ENCODE data around the gene MEF2A.
"Not testable (repeated sequence)": the region's sequence is repeated elsewhere in the genome, so short reads cannot be mapped to it uniquely, and the experiment has no call there.

MEF2A gene

GRCh38 chr15:99635794-99636193, 70.0 kb downstream of the MEF2A start:
- H3K27ac Mint-ChIP-seq, result no peak overlapping the region
- peaks cover 10% of the 10 kb centered on the region for H3K9me3 Mint-ChIP-seq
- peaks cover 56% of the 10 kb centered on the region for H3K4me1 Mint-ChIP-seq
- H3K27me3 Mint-ChIP-seq, result no peaks in the 10 kb centered on the region
- peaks cover 42% of the 10 kb centered on the region for H3K36me3 Mint-ChIP-seq
- no peak overlapping the region for H3K4me3 Mint-ChIP-seq

DNA sequence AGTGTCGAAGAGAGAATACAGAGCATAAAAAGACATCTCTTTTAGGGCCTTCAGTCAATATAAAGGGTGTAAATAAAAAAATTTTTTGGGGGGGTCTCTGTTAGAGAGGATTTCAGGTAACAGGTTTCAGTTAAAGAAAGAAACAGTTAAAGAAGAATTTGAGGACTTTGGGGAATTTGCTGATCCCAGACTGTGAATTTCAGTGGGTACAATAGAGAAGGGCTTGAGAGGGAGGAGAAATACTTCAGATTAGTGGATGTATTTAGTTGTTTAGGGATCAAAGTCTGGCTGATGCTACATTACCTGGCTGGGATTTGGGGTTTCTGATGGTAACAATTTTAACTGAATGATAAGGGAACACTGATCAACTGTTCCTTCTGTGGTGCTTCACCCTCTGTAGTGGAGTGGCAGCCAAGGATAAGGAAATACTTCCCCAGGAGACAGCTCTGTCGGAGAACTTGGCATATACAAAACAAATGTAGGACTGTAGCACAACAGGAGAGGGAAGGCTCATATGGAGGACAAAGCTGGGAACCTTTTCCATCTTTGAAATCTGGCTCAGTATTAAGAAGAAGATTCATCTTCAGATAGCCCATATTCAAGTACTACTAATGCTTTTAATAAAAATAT, 79.2 kb downstream of the MEF2A start:
- Mint-ChIP-seq H3K36me3 (peaks cover 42% of the 10 kb centered on the region), H3K9me3 (peaks cover 12% of the 10 kb centered on the region), H3K4me1 (peaks cover 13% of the 10 kb centered on the region), H3K27me3 (no peaks in the 10 kb centered on the region), H3K4me3 (no peak overlapping the region), H3K27ac (no peak overlapping the region)

DNA sequence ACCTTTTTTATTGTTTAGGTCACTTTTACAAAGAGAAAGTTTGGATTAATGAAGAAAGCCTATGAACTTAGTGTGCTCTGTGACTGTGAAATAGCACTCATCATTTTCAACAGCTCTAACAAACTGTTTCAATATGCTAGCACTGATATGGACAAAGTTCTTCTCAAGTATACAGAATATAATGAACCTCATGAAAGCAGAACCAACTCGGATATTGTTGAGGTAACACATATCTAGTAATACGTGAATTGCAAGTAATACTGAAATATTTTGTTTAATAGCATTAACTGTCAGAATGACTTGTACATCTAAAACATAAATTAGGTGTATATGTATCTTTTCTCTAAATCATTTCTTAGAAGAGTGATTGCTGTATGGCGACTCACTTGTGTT, 79.8 kb downstream of the MEF2A start:
- H3K9me3 Mint-ChIP-seq, result peaks cover 12% of the 10 kb centered on the region
- no peak overlapping the region for H3K4me3 Mint-ChIP-seq
- H3K36me3 Mint-ChIP-seq, result peaks cover 39% of the 10 kb centered on the region
- H3K27ac Mint-ChIP-seq, result no peak overlapping the region
- H3K4me1 Mint-ChIP-seq, result peaks cover 11% of the 10 kb centered on the region
- H3K27me3 Mint-ChIP-seq, result no peaks in the 10 kb centered on the region

DNA sequence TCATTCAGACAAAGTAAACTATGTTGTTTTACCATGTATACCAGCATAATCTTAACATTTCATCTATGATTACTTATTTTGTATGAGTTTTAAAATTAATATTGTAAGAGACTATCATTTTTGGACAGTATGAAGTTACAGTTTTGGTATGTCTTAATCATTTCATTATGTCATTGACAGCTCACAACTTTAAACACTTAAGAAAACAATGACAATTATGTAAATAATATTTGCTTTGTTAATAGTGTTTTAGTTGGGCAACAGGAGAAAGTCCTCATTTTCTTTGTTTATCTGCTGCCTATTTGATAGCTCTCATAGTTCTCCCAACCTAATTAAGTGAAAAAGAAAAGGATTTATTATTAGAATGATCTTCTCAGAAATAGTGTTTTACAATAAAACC, 80.2 kb downstream of the MEF2A start:
- Mint-ChIP-seq H3K36me3 (peaks cover 36% of the 10 kb centered on the region), H3K27me3 (no peaks in the 10 kb centered on the region), H3K4me3 (no peak overlapping the region)

DNA sequence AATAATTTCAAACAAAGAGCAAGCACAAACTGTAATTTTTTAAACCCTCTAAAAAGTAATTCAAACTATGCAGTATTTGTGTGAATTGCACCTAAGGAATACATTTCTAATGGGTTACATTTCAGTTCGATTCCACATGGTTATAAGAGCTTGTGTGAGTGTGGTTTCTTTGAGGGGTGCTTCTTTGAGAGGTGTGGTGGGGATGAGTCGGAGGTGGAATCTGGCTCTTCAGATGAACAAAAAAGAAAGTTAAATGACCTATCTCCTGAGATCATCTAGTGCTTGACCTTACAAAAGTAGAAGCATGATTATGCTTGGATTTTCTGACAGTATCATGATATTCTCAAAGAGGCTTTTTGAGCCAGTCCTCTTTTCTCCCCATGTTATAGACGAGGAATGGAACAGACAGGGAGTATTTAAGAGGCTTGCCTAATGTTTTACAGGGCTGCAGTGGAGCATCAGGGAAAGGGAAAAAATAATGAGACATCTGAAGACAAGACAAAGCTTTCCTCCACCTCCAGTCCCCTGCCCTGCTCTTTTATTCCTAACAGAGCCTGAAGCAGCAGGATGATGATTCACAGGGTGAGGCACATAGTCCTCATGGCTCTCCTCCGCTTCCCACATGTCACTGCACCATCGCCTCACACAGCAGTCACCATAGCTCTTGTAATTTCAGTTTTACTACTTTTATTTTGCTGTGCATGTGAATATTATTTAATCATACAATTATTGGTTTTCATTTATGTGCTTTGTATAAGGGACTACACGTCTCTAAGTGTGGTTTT, 85.4 kb downstream of the MEF2A start:
- H3K9me3 Mint-ChIP-seq, result peaks cover 2% of the 10 kb centered on the region
- peak overlapping the region; percentile 37 for H3K27ac Mint-ChIP-seq
- no peaks in the 10 kb centered on the region for H3K27me3 Mint-ChIP-seq
- no peak overlapping the region for H3K4me3 Mint-ChIP-seq
- peaks cover 16% of the 10 kb centered on the region for H3K36me3 Mint-ChIP-seq
- peaks cover 19% of the 10 kb centered on the region for H3K4me1 Mint-ChIP-seq

More for the DNA sequence above, 80.2 kb downstream of the MEF2A start:
- Mint-ChIP-seq H3K4me1 (peaks cover 11% of the 10 kb centered on the region), H3K27ac (no peak overlapping the region), H3K9me3 (peaks cover 12% of the 10 kb centered on the region)

- Mint-ChIP-seq H3K36me3 (peaks cover 16% of the 10 kb centered on the region), H3K4me3 (no peak overlapping the region), H3K4me1 (peaks cover 44% of the 10 kb centered on the region), H3K27ac (no peak overlapping the region), H3K9me3 (peaks cover 5% of the 10 kb centered on the region), H3K27me3 (no peaks in the 10 kb centered on the region)
Measured at GRCh38 chr15:99656205-99656604, 90.4 kb downstream of the MEF2A start.

- H3K4me3 Mint-ChIP-seq, result no peak overlapping the region
Measured at GRCh38 chr15:99657996-99658395, 92.2 kb downstream of the MEF2A start.

GRCh38 chr15:99662903-99663302, 97.1 kb downstream of the MEF2A start:
- Mint-ChIP-seq H3K4me3 (no peak overlapping the region), H3K9me3 (peaks cover 5% of the 10 kb centered on the region), H3K4me1 (peaks cover 10% of the 10 kb centered on the region), H3K27ac (no peak overlapping the region), H3K27me3 (no peaks in the 10 kb centered on the region), H3K36me3 (peaks cover 24% of the 10 kb centered on the region)

More at GRCh38 chr15:99657996-99658395, 92.2 kb downstream of the MEF2A start:
- Mint-ChIP-seq H3K4me1 (peaks cover 40% of the 10 kb centered on the region), H3K36me3 (peaks cover 12% of the 10 kb centered on the region), H3K9me3 (peaks cover 5% of the 10 kb centered on the region), H3K27me3 (no peaks in the 10 kb centered on the region), H3K27ac (no peak overlapping the region)

- H3K4me3 Mint-ChIP-seq, H3K9me3 Mint-ChIP-seq, H3K27me3 Mint-ChIP-seq, H3K27ac Mint-ChIP-seq, H3K4me1 Mint-ChIP-seq: not testable (repeated sequence)
- peaks cover 15% of the 10 kb centered on the region for H3K36me3 Mint-ChIP-seq
Measured at GRCh38 chr15:99666073-99666472, 100.3 kb downstream of the MEF2A start.

- Mint-ChIP-seq H3K9me3 (no peaks in the 10 kb centered on the region), H3K36me3 (peaks cover 17% of the 10 kb centered on the region), H3K27ac (peak overlapping the region; percentile 55), H3K27me3 (no peaks in the 10 kb centered on the region), H3K4me1 (no peaks in the 10 kb centered on the region), H3K4me3 (no peak overlapping the region)
Measured at GRCh38 chr15:99668533-99669182, 102.9 kb downstream of the MEF2A start.

DNA sequence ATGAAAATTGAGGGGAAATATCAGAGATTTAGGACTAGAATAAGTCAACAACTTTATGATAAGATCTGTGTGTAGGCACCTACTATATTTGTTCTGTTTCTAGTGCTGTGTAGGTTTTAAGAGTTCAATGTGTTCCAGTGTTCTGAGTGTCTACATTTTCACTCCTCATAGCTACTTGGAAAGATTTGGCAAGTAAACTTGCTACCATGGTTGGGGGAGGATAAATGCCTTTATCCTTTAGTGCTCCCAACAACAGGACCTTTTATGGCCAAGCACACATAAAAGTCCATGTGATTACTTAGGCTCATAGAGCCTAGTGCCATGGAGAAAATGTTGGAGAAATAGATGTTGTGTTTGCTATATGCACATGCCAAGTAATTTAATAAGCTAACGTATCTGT, 103.5 kb downstream of the MEF2A start:
- H3K27me3 Mint-ChIP-seq, result no peaks in the 10 kb centered on the region
- peaks cover 18% of the 10 kb centered on the region for H3K36me3 Mint-ChIP-seq
- H3K27ac Mint-ChIP-seq, result peak overlapping the region; percentile 55
- no peak overlapping the region for H3K4me3 Mint-ChIP-seq
- no peaks in the 10 kb centered on the region for H3K4me1 Mint-ChIP-seq
- no peaks in the 10 kb centered on the region for H3K9me3 Mint-ChIP-seq

DNA sequence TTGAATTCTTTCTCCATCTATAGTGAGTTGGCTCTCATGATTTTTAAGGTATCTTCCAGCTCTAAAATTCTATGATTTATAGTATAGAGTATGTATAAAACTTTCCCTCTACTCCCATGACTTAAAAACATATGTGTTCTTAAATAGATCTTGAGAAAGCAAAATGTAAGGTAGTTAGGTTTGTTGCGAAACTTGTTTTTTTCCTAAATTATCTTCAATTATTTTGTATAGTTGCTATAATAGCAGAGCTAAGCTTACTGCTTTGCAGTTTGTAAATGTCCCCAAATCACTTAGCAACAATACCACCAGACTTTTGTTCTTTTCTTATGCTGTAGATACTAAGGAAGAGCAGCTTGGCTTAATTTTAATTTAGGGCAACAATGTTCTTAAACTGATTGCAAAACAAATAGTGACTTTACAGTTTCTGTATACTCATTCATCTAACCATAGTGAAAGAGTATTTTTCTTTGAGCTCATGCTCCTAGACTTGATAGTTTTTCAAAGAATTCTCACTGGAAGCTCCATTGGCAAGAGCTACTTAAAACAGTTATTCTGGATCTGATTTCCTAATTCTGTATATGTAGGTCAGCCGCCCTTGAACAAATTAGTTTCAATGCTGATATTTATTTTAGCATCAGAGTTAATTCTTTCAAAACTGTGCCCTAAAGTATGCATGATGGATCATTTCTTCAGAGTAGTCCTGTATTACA, 106.3 kb downstream of the MEF2A start:
- Mint-ChIP-seq H3K4me3 (no peak overlapping the region), H3K9me3 (no peaks in the 10 kb centered on the region), H3K36me3 (peaks cover 15% of the 10 kb centered on the region), H3K27me3 (no peaks in the 10 kb centered on the region), H3K4me1 (no peaks in the 10 kb centered on the region), H3K27ac (peak overlapping the region; percentile 41)

GRCh38 chr15:99673111-99673510, 107.3 kb downstream of the MEF2A start:
- H3K27me3 Mint-ChIP-seq, result no peaks in the 10 kb centered on the region
- peaks cover 18% of the 10 kb centered on the region for H3K36me3 Mint-ChIP-seq
- H3K9me3 Mint-ChIP-seq, result no peaks in the 10 kb centered on the region
- H3K4me3 Mint-ChIP-seq, result no peak overlapping the region
- no peak overlapping the region for H3K27ac Mint-ChIP-seq
- no peaks in the 10 kb centered on the region for H3K4me1 Mint-ChIP-seq

DNA sequence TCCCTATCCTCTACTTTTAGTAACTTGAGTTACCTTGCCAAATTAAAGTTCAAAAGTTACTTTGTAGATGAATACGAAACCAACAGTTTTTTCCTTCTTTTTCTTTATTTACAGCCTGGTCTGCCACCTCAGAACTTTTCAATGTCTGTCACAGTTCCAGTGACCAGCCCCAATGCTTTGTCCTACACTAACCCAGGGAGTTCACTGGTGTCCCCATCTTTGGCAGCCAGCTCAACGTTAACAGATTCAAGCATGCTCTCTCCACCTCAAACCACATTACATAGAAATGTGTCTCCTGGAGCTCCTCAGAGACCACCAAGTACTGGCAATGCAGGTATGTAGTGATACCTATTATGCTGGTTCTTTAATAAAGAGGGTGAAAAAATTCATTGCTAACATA, 108.5 kb downstream of the MEF2A start:
- H3K4me3 Mint-ChIP-seq, result no peak overlapping the region
- H3K36me3 Mint-ChIP-seq, result peaks cover 23% of the 10 kb centered on the region
- no peaks in the 10 kb centered on the region for H3K4me1 Mint-ChIP-seq
- peak overlapping the region; percentile 12 for H3K27ac Mint-ChIP-seq
- H3K27me3 Mint-ChIP-seq, result no peaks in the 10 kb centered on the region
- no peaks in the 10 kb centered on the region for H3K9me3 Mint-ChIP-seq

DNA sequence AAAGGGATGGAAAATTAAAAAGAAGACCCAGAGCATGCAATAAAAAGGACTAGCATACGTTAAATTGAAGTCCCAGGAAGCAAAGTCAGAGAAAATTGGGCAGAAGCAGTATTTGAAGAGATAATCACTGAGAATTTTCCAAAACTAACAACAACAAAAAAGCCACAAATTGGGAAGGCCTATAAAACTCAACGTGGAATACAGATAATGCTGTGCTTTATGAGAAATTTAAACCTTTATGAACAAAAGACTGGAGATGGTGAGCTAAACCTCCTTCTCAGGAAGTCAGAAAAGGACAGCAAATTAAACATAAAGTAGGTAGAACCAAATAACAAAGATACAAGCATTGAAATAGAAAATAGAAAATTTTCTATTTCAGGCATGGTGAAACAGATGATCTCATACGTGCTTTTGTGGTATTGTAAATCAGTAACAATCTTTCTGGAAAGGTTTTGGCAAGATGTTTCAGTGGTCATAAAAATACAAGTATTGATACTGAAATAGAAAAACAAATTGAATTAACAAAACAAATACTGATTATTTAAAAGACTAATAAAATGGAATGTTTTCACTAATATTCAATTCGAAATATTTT, 111.9 kb downstream of the MEF2A start:
- H3K4me3 Mint-ChIP-seq, result no peak overlapping the region
- H3K27ac Mint-ChIP-seq, result peak overlapping the region; percentile 82
- H3K4me1 Mint-ChIP-seq, result peaks cover 19% of the 10 kb centered on the region
- H3K27me3 Mint-ChIP-seq, result no peaks in the 10 kb centered on the region
- no peaks in the 10 kb centered on the region for H3K9me3 Mint-ChIP-seq
- peaks cover 23% of the 10 kb centered on the region for H3K36me3 Mint-ChIP-seq
